HG03095 (cell line): ENCODE measurements around the gene MKX.

Source experiments
- ATAC-seq: cut with Tn5 transposase; IDR thresholded peaks from one replicate; pipeline ENCODE4 v1.9.1; 2021; ENCODE audit warnings: moderate library complexity; ENCODE audit not compliant: unreplicated experiment

The MKX gene

GRCh38 chr10:27745732-27746396 lies at the start of gene MKX:
MKX (minus strand) TSS chr10:27745819; CDS start chr10:27743415, 2,404 bp downstream.
- ATAC-seq, result no peak

- no peak for ATAC-seq
Observed at GRCh38 chr10:27794157-27794556, 48.5 kb upstream of the MKX start.

- no peak for ATAC-seq
Observed at GRCh38 chr10:27792216-27792615, 46.6 kb upstream of the MKX start.

GRCh38 chr10:27784272-27784671 lies 38.7 kb upstream of the MKX start:
- no peak for ATAC-seq

- ATAC-seq, result no peak
Observed at GRCh38 chr10:27783660-27784059, 38.0 kb upstream of the MKX start.

GRCh38 chr10:27779462-27780015 lies 33.9 kb upstream of the MKX start:
- no peak for ATAC-seq

- ATAC-seq, result no peak
Observed at GRCh38 chr10:27774831-27775230, 29.2 kb upstream of the MKX start.

- no peak for ATAC-seq
Observed at GRCh38 chr10:27771231-27771630, 25.6 kb upstream of the MKX start.

- ATAC-seq, result no peak
Observed at GRCh38 chr10:27770181-27770580, 24.6 kb upstream of the MKX start.

- no peak for ATAC-seq
Observed at GRCh38 chr10:27760867-27761266, 15.2 kb upstream of the MKX start.

GRCh38 chr10:27759483-27760272 lies 14.1 kb upstream of the MKX start:
- no peak for ATAC-seq

GRCh38 chr10:27752673-27753237 lies 7.1 kb upstream of the MKX start:
- no peak for ATAC-seq

- no peak for ATAC-seq
Observed at GRCh38 chr10:27748601-27749000, 3.0 kb upstream of the MKX start.

- no peak for ATAC-seq
Observed at GRCh38 chr10:27747096-27747451, 1.5 kb upstream of the MKX start.

GRCh38 chr10:27746397-27747095 lies 927 bp upstream of the MKX start:
- ATAC-seq, result no peak

- no peak for ATAC-seq
Observed at GRCh38 chr10:27744802-27745731, 552 bp downstream of the MKX start.

GRCh38 chr10:27743877-27744801 lies 1.5 kb downstream of the MKX start:
- no peak for ATAC-seq

GRCh38 chr10:27743012-27743876 lies 2.4 kb downstream of the MKX start:
- ATAC-seq, result no peak
